ENCODE data around the gene SFI1.

Gene SFI1

GRCh38 chr22:31544481-31545480 lies 48.4 kb downstream of the SFI1 start:
- TF ChIP-seq REST (IDR thresholded peaks at IDR 0.05; ENCODE audit: low read depth) (no peak), NFIC (IDR thresholded peaks at IDR 0.05) (no peak), CEBPB (IDR thresholded peaks at IDR 0.05) (no peak), YY1 (IDR thresholded peaks at IDR 0.05; ENCODE audit: low read depth) (no peak), TCF12 (IDR thresholded peaks at IDR 0.05; ENCODE audit: low read depth) (no peak), TEAD4 (IDR thresholded peaks at IDR 0.05) (peak; percentile 49; the same call in 1 of the 2 replicates)

DNA sequence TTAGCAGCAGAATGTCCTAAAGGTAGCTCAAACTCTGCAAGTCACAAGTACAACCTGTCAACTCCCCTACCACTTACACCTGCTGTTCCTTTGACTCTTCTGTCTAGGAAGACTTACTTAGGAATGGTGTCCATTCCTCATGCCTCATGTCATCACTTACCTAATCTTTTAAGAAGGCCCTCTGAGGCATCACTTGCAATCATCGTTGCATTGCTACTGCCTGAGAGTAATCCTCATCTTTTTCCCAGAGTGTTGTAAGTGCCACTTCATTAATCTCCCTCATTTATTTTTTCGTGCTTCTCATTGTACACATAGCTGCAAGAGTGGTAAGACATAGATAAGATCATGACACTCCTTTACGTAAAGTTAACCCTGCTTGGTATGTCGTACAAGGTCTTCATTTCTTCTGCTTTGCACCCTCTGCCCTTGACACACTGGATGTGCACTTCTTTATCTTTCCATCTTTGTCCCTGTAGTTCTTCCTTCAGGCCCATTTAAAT lies 54.6 kb downstream of the SFI1 start:
- TF ChIP-seq YY1 (IDR thresholded peaks at IDR 0.05; ENCODE audit: low read depth) = no peak
- no peak for TF ChIP-seq EGR1 (IDR thresholded peaks at IDR 0.05)
- TF ChIP-seq TEAD4 (IDR thresholded peaks at IDR 0.05) = no peak
- TF ChIP-seq NFIC (IDR thresholded peaks at IDR 0.05) = no peak
- TF ChIP-seq MAX (IDR thresholded peaks at IDR 0.05) = no peak
- no peak for TF ChIP-seq ZBTB7A (IDR thresholded peaks at IDR 0.05; ENCODE audit: low read depth)

DNA sequence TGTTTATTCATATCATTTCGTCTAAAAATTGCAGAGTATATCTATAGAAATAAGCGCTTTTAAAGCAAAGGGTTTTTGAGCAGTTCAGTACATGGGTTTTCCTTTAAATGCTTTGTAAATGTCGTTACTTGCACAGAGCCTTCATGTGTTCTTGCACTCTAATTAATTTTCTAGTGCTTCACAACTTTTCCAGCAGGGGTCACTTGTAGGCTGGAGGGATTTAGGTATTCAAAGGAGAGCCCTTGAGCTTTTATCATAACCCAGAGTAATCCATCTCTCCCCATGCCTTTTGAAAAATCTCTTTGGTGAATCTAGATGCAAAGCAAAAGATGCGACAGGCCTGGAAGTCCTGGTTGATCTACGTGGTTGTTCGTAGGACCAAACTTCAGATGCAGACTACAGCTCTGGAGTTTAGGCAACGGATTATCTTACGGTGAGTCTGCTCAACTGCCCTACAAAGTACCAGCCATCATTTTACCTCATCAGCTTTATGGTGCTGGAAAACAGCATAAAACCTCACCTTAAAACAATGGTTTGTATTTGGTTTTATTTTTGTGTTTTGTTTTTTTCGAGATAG lies 60.4 kb downstream of the SFI1 start:
- no peak for TF ChIP-seq FOXM1 (IDR thresholded peaks at IDR 0.05; ENCODE audit: borderline replicate concordance, low read depth)
- no peak for TF ChIP-seq TAF1 (IDR thresholded peaks at IDR 0.05; ENCODE audit: low read depth)
- no peak for TF ChIP-seq CREB1 (IDR thresholded peaks at IDR 0.05; ENCODE audit: low read depth)
- TF ChIP-seq CEBPB (IDR thresholded peaks at IDR 0.05) = no peak
- peak; percentile 48 for TF ChIP-seq RAD21 (IDR thresholded peaks at IDR 0.05; ENCODE audit: low read depth)
- TF ChIP-seq YY1 (IDR thresholded peaks at IDR 0.05; ENCODE audit: low read depth) = no peak

DNA sequence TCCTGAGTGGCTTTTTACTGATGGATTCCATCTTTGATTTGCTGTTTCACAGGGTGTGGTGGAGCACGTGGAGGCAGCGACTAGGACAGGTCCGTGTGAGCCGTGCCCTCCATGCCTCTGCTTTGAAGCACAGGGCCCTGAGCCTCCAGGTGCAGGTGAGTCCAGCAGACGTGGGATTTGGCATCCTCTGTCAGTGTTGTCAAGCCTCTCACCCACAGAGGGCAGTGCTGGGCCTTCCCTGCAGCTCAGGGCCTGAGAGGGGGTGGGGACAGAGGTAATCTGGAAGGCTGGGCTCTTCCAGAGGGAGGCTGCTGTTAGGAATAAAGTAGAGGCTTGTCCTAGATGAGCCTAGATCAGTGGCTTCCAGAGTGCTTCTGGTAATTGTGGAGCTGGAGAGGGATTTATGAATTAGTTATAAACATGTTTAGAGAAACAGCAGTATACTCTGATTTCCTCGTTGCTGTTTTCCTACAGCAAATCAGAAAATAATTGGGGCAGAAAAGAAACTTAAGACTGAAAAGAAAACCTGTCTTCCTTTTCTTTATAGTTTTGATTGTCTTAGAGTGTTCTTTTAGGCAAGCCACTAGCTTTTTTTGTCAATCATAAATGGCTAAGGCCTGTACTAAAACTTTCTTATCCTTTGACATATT lies 65.0 kb downstream of the SFI1 start:
- TF ChIP-seq TAF1 (IDR thresholded peaks at IDR 0.05; ENCODE audit: low read depth) (no peak), CREB1 (IDR thresholded peaks at IDR 0.05; ENCODE audit: low read depth) (no peak), EGR1 (IDR thresholded peaks at IDR 0.05) (no peak), REST (IDR thresholded peaks at IDR 0.05; ENCODE audit: low read depth) (no peak), FOXM1 (IDR thresholded peaks at IDR 0.05; ENCODE audit: borderline replicate concordance, low read depth) (no peak), ZBTB7A (IDR thresholded peaks at IDR 0.05; ENCODE audit: low read depth) (no peak), NFIC (IDR thresholded peaks at IDR 0.05) (peak; percentile 37; the same call in 1 of the 2 replicates), RAD21 (IDR thresholded peaks at IDR 0.05; ENCODE audit: low read depth) (peak; percentile 84), TEAD4 (IDR thresholded peaks at IDR 0.05) (no peak), MAX (IDR thresholded peaks at IDR 0.05) (no peak), TCF12 (IDR thresholded peaks at IDR 0.05; ENCODE audit: low read depth) (peak; percentile 23; the same call in 1 of the 2 replicates), YY1 (IDR thresholded peaks at IDR 0.05; ENCODE audit: low read depth) (no peak)

DNA sequence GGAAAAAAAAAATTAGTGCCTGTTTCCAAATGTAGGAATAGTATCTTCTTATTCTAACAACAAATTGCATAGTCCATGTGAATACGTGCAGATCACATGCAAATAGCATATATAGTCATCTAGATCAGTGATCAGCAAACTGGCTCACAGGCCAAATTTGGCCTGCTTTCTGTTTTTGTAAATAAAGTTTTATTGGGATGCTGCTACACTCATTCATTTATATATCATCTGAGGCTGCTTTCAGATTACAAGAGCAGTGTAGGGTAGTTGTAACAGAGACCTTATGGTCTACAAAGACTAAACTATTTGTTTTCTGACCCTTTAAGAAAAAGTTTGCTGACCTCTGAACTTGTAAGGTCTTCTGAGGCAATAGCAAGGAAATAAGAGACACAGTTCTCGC lies 65.6 kb downstream of the SFI1 start:
- TF ChIP-seq FOXM1 (IDR thresholded peaks at IDR 0.05; ENCODE audit: borderline replicate concordance, low read depth) (no peak), RAD21 (IDR thresholded peaks at IDR 0.05; ENCODE audit: low read depth) (no peak), REST (IDR thresholded peaks at IDR 0.05; ENCODE audit: low read depth) (no peak), YY1 (IDR thresholded peaks at IDR 0.05; ENCODE audit: low read depth) (no peak), EGR1 (IDR thresholded peaks at IDR 0.05) (no peak), EP300 (IDR thresholded peaks at IDR 0.05; ENCODE audit: borderline replicate concordance) (no peak)
